Neural crest cell (in vitro differentiated cells): ENCODE data around the gene NEXN. TPM values are rescaled to one million over a fixed set of nuclear protein-coding genes. Genes with fewer than 3 reads are reported as not detected.
A peak's percentile ranks its signal among the peaks of the same experiment; 100 is the strongest.

ENCODE experiments used
- DNase-seq: peaks from one replicate; pipeline ENCODE4 v3.0.0; 2021; ENCODE audit warnings: low read depth, mixed read lengths, low spot score
- H3K27ac Mint-ChIP-seq: one replicate; pipeline ENCODE4 v1.8.0; 2021; ENCODE audit warnings: mild to moderate bottlenecking, mixed read lengths; ENCODE audit not compliant: unreplicated experiment
- H3K27me3 Mint-ChIP-seq: 2 replicates; pipeline ENCODE4 v1.8.0; 2021; ENCODE audit warnings: low read depth, mild to moderate bottlenecking, mixed read lengths
- H3K36me3 Mint-ChIP-seq: 2 replicates; pipeline ENCODE4 v1.8.0; 2021; ENCODE audit warnings: low read depth, mild to moderate bottlenecking, mixed read lengths
- H3K4me1 Mint-ChIP-seq: 2 replicates; pipeline ENCODE4 v1.8.0; 2021; ENCODE audit warnings: mixed read lengths
- H3K4me3 Mint-ChIP-seq: one replicate; pipeline ENCODE4 v1.8.0; 2021; ENCODE audit warnings: mild to moderate bottlenecking, mixed read lengths
- H3K9me3 Mint-ChIP-seq: 2 replicates; pipeline ENCODE4 v1.8.0; 2021; ENCODE audit warnings: mixed read lengths
- total RNA-seq: library from RNA; stranded (reverse); gene quantifications from 2 replicates; pipeline ENCODE4 v1.2.1, GENCODE V29; 2021
- TF ChIP-seq, protein P1 (sequence below): fragments of 200-600 bp; sonication (generic); conservative IDR thresholded peaks from 2 replicates; pipeline ENCODE4 v1.5.0; 2021; ENCODE audit warnings: antibody characterized with exemption, mild to moderate bottlenecking

The NEXN gene
- total RNA-seq, 1 donor from 2014 or later, result 1.2 TPM

DNA sequence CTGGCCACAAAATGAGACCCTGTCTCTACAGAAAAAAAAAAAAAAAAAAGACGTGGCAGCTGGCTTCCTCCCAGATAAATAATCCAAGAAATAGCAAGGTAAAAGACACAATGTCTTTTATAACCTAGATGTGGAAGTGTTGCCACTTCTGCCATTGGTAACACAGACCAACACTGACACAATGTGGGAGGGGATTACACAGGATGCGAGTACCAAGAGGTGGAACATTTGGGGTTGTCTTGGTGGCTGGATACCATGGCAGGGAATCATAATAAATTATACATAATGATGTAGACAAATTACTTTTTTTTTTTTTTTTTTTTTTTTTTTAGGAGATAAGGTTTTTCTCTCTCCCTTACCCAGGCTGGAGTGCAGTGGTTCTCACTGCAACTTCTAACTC is 6.0 kb upstream of the NEXN start:
- Mint-ChIP-seq H3K4me3 (no peak overlapping the region), H3K27me3 (no peaks in the 10 kb centered on the region), H3K36me3 (no peaks in the 10 kb centered on the region), H3K27ac (no peak overlapping the region), H3K4me1 (no peaks in the 10 kb centered on the region), H3K9me3 (no peaks in the 10 kb centered on the region)
- TF ChIP-seq, protein P1, sequence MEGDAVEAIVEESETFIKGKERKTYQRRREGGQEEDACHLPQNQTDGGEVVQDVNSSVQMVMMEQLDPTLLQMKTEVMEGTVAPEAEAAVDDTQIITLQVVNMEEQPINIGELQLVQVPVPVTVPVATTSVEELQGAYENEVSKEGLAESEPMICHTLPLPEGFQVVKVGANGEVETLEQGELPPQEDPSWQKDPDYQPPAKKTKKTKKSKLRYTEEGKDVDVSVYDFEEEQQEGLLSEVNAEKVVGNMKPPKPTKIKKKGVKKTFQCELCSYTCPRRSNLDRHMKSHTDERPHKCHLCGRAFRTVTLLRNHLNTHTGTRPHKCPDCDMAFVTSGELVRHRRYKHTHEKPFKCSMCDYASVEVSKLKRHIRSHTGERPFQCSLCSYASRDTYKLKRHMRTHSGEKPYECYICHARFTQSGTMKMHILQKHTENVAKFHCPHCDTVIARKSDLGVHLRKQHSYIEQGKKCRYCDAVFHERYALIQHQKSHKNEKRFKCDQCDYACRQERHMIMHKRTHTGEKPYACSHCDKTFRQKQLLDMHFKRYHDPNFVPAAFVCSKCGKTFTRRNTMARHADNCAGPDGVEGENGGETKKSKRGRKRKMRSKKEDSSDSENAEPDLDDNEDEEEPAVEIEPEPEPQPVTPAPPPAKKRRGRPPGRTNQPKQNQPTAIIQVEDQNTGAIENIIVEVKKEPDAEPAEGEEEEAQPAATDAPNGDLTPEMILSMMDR, result no peak
- no peak for DNase-seq

DNA sequence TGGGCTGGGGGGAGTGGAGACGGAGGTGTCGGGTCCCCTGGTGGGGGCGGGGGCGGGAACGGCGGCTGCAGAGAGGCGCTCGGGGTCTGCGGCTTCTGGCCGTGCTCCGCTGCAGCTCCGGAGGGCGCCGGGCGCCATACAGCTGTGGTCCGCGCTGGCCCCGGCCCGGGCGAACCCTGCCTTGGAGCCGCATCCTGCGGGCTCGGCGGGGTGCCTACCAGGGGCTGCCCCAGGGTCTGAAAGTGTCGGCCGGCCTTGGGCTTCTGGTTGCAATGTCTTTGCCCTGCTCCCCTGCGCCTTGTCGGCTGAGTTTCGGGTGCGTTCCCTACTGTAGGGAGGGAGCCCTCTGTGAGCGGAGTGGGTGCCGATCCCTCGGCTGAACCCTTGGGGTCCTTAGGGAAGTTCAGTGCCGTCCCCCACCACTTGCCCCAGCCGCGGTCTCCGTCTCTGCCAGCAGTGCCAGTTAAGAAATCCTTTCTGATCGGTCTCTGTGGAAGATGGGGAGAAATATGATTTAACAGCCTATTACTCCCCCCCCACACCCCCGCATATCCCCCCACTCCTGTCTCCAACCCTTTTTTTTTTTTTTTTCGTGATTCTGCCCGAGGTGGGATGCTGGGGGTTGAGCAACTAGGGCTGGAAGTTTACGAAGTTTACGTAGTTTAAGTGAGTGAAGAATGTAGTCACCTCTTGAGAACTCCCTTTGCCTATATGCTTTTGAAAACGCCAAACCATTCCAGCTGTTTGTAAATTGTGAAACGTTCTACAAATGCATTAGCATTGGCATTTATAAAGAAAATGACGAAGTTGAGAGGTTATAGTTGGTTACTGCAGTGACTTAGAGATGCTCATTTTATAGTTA is 588 bp downstream of the NEXN start:
- Mint-ChIP-seq H3K27ac (peak overlapping the region; percentile 93), H3K27me3 (no peaks in the 10 kb centered on the region), H3K4me1 (peaks cover 18% of the 10 kb centered on the region)

DNA sequence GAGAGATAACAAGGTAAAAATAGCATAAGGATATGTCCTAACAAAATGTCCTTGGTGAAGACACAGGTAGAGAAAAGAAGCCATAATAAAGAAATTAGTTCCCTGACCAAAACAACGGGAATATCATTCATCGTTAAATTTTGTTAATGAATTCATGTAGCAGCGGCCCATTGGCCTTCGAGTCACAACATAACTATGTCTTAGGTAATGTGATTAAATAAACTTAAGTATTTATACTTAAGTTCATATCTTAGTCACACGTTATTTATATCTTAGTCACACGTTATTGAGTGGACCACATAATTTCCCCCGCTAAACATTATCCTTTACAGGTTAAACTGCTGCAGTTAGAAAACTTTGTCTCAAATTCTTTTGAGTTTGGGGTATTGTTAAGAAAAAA is 1.2 kb downstream of the NEXN start:
- TF ChIP-seq, protein P1, result no peak
- no peak for DNase-seq
- Mint-ChIP-seq H3K4me3 (peak overlapping the region; percentile 93), H3K36me3 (no peaks in the 10 kb centered on the region), H3K27me3 (no peaks in the 10 kb centered on the region), H3K9me3 (no peaks in the 10 kb centered on the region), H3K27ac (no peak overlapping the region), H3K4me1 (peaks cover 18% of the 10 kb centered on the region)

More for the DNA sequence above, 588 bp downstream of the NEXN start:
- Mint-ChIP-seq H3K36me3 (no peaks in the 10 kb centered on the region), H3K9me3 (no peaks in the 10 kb centered on the region), H3K4me3 (peak overlapping the region; percentile 93)
- peak; percentile 48 for DNase-seq
- TF ChIP-seq, protein P1, result no peak

DNA sequence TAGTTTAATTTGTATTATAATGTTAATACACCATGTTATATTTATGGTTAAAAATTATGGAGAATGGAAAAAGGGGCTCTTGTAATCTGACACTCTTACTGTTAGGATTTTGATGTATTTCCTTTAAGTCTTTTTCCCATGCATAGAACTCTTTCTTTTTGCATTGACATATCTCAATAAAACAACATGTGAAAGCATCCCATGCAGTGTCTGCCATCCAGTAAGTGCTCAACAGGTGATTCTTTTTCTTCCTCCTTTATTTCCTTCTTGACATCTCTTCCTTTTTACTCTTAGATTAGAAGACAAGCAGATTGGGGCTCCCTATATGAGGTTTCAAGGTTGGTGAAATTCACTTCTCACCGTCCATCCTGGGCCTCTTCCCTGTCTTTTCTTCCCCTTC is 2.8 kb downstream of the NEXN start:
- no peak overlapping the region for H3K27ac Mint-ChIP-seq
- H3K4me3 Mint-ChIP-seq, result no peak overlapping the region
- H3K36me3 Mint-ChIP-seq, result no peaks in the 10 kb centered on the region
- no peaks in the 10 kb centered on the region for H3K27me3 Mint-ChIP-seq
- peaks cover 18% of the 10 kb centered on the region for H3K4me1 Mint-ChIP-seq
- no peak for DNase-seq
- TF ChIP-seq, protein P1, result no peak
- no peaks in the 10 kb centered on the region for H3K9me3 Mint-ChIP-seq

DNA sequence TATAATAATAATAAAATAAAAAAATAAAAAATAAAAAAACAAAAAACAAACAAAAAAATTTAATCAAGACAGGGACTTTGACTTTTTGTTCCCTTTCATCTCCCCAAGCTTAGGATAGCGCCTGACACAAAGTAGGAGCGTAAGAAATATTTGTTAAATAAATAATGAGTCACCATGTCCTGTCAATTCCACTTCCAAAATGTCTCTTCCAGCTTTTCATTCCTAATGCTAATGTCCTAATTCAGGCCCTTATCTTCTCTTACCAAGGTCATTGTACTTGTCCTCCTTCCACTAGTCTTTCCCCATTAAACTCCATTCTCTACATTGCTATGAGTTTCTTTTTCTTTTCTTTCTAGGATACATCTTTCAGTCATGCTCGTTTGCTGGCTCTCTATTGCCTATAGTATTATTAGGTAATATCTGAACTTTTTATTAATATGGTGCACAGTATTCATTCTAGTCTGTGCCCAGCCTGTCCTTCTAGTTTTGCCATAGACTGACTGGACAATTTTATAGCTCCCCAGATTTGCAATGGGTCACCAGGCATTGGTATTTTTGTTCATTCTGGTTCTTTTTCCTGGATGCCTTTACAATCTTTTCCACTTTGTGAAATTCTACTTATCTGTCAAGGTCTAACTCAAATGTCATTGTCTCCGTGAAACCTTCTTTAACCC is 11.4 kb downstream of the NEXN start:
- H3K27me3 Mint-ChIP-seq, result no peaks in the 10 kb centered on the region
- H3K4me1 Mint-ChIP-seq, result no peaks in the 10 kb centered on the region
- no peak overlapping the region for H3K4me3 Mint-ChIP-seq
- TF ChIP-seq, protein P1, result no peak
- H3K9me3 Mint-ChIP-seq, result peaks cover 3% of the 10 kb centered on the region
- DNase-seq, result no peak
- no peak overlapping the region for H3K27ac Mint-ChIP-seq
- peaks cover 3% of the 10 kb centered on the region for H3K36me3 Mint-ChIP-seq
